ENCODE data around the gene MACROD2.
"Not testable (repeated sequence)": the region's sequence is repeated elsewhere in the genome, so short reads cannot be mapped to it uniquely, and the experiment has no call there.

MACROD2 gene

GRCh38 chr20:15523400-15523799 lies 1528.1 kb downstream of the MACROD2 start:
- DNase-seq (ENCODE audit: low spot score), result no peak

- no peak for DNase-seq (ENCODE audit: low spot score)
Observed at GRCh38 chr20:15528391-15529111, 1533.2 kb downstream of the MACROD2 start.

GRCh38 chr20:15535863-15536262 lies 1540.5 kb downstream of the MACROD2 start:
- DNase-seq (ENCODE audit: low spot score), result no peak

- not testable (repeated sequence) for DNase-seq (ENCODE audit: low spot score)
Observed at GRCh38 chr20:15537200-15537599, 1541.9 kb downstream of the MACROD2 start.

- DNase-seq (ENCODE audit: low spot score), result no peak
Observed at GRCh38 chr20:15542655-15543054, 1547.3 kb downstream of the MACROD2 start.

GRCh38 chr20:15544742-15545141 lies 1549.4 kb downstream of the MACROD2 start:
- DNase-seq (ENCODE audit: low spot score), result no peak

- no peak for DNase-seq (ENCODE audit: low spot score)
Observed at GRCh38 chr20:15546525-15547023, 1551.3 kb downstream of the MACROD2 start.

- no peak for DNase-seq (ENCODE audit: low spot score)
Observed at GRCh38 chr20:15547119-15547518, 1551.8 kb downstream of the MACROD2 start.

GRCh38 chr20:15550116-15550870 lies 1555.0 kb downstream of the MACROD2 start:
- DNase-seq (ENCODE audit: low spot score), result no peak

GRCh38 chr20:15555913-15556312 lies 1560.6 kb downstream of the MACROD2 start:
- no peak for DNase-seq (ENCODE audit: low spot score)

- no peak for DNase-seq (ENCODE audit: low spot score)
Observed at GRCh38 chr20:15556869-15557268, 1561.6 kb downstream of the MACROD2 start.

- no peak for DNase-seq (ENCODE audit: low spot score)
Observed at GRCh38 chr20:15561070-15561569, 1565.8 kb downstream of the MACROD2 start.

- no peak for DNase-seq (ENCODE audit: low spot score)
Observed at GRCh38 chr20:15561707-15562404, 1566.5 kb downstream of the MACROD2 start.

GRCh38 chr20:15563836-15564235 lies 1568.5 kb downstream of the MACROD2 start:
- DNase-seq (ENCODE audit: low spot score), result no peak

- DNase-seq (ENCODE audit: low spot score), result no peak
Observed at GRCh38 chr20:15564981-15565380, 1569.7 kb downstream of the MACROD2 start.

- no peak for DNase-seq (ENCODE audit: low spot score)
Observed at GRCh38 chr20:15565786-15566185, 1570.5 kb downstream of the MACROD2 start.

GRCh38 chr20:15567219-15567618 lies 1571.9 kb downstream of the MACROD2 start:
- DNase-seq (ENCODE audit: low spot score), result no peak

GRCh38 chr20:15570156-15570555 lies 1574.8 kb downstream of the MACROD2 start:
- no peak for DNase-seq (ENCODE audit: low spot score)

- no peak for DNase-seq (ENCODE audit: low spot score)
Observed at GRCh38 chr20:15571056-15571455, 1575.7 kb downstream of the MACROD2 start.

GRCh38 chr20:15575255-15575654 lies 1579.9 kb downstream of the MACROD2 start:
- DNase-seq (ENCODE audit: low spot score), result no peak

GRCh38 chr20:15576411-15576810 lies 1581.1 kb downstream of the MACROD2 start:
- DNase-seq (ENCODE audit: low spot score), result no peak

GRCh38 chr20:15578113-15578512 lies 1582.8 kb downstream of the MACROD2 start:
- no peak for DNase-seq (ENCODE audit: low spot score)
